Lower leg skin (tissue), 4 donors: ENCODE measurements around the gene GABPB2. TPM values are rescaled to one million over a fixed set of nuclear protein-coding genes. Genes with fewer than 3 reads are reported as not detected.

ENCODE experiments used
- DNase-seq, 2 donors: peaks; one replicate each; pipeline ENCODE4 v3.0.0-alpha.2; 2019; ENCODE audit warnings: low spot score in 2 of 2
- H3K4me3 ChIP-seq: fragments of 200-600 bp; sonication (generic); 2 replicates; pipeline ENCODE4 v1.5.1; 2017; ENCODE audit warnings: mild to moderate bottlenecking, low read depth; ENCODE audit not compliant: poor library complexity, severe bottlenecking
- POLR2A ChIP-seq, 2 donors: fragments of 450-650 bp; IDR thresholded peaks; one replicate each; pipeline ENCODE4 v1.6.1; 2016 to 2017; ENCODE audit warnings: antibody characterized with exemption in 2 of 2, mild to moderate bottlenecking in 1 of 2, moderate library complexity in 1 of 2
- WGBS, 2 donors: methylation state at CpG; one replicate each; pipeline ENCODE4 v1.1.5; 2018; 5-methylcytosine and 5-hydroxymethylcytosine counted together
- intact Hi-C: fragments of 100-400 bp; cut with DNase I; formaldehyde crosslinking; loops from one replicate; pipeline ENCODE4 v1.15.0; 2023; ENCODE audit warnings: low total_unique reads
- total RNA-seq, 4 donors: library from RNA; depleted of rRNA; stranded (reverse); fragments of >200 nt; gene quantifications; one replicate each; pipeline ENCODE4 v1.1.0, GENCODE V29; 2016
- TF ChIP-seq, protein P1 (sequence below), 3 donors: fragments of 450-650 bp; IDR thresholded peaks; one replicate each; pipeline ENCODE4 v1.5.1; 2016; ENCODE audit warnings: antibody characterized with exemption in 3 of 3, mild to moderate bottlenecking in 3 of 3, moderate library complexity in 2 of 3

GABPB2 gene
- total RNA-seq, 4 donors from 2014 or later: 8.1 to 16.6 (median 11.0) TPM

DNA sequence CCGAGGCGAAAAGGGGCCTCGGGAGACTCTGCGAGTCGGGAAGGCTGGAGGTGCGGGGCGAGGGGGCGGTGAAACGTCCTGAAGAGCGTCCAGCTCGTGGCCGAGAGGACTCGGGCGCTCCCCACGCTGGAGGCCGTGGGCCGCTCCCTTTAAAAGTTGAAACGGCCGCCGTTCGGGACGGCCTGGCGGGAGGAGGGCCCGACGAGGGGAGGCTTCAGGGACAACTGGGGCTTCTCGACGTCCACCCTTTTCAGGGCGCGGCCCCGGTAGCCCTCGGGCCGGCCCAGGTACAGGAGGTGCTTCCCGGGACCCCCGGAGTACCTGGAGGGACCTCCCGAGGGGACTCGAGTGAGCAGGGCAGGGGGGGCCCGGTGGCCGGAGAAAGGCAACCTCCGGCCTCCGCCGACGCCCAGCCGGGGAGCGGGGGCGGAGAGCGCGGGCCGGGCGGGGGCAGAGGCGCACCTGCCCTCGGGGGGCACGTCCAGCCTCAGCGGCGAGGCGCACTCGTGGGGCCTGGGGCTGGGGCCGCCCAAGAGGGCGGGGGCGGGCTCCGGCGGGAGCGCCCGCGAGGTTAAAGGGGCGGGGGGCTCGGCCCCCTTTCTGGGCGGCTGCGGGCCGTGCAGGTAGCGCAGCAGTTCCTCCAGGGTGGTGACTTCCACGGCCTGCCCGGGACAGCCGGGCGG lies 61.9 kb downstream of the GABPB2 start:
- intact Hi-C loops: no loop called here

DNA sequence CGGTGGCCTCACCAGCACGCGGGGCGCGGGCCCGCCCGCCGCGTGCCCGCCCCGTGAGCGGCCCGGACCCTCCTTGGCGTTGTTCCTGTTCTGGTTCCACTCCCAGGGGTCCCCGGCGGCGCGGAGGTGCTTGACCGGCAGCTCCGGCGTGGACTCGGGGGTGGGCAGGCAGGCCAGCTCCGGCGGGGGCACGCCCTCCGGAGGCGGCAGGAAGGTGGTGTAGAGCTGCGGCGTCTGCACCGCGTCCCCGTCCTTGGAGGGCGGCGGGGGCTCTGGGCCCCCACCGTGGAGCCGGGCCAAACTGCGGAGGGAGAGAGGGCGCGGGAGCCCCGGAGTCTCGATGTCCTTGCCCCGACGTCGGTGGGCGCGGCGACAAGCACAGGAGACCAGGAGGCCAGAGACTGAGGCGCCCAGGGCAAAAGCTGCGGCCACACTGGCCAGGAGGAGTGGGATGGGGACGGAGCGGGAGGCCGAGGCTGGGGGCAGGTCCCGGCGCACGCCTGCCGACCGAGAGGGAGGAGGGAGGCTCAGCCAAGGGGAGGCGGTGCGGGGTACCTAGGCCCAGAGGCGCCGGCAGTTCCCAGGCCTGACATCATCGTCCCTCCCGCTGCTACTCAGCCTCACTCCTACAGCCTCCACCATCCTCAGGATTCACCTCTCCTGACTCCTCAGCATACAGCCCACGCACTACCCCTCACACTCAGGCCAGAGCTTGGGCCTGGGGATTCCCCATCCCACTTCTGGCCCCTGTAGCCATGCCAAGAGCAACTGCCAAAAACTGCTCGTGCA lies 62.7 kb downstream of the GABPB2 start:
- DNase-seq: no peak
- TF ChIP-seq, protein P1, sequence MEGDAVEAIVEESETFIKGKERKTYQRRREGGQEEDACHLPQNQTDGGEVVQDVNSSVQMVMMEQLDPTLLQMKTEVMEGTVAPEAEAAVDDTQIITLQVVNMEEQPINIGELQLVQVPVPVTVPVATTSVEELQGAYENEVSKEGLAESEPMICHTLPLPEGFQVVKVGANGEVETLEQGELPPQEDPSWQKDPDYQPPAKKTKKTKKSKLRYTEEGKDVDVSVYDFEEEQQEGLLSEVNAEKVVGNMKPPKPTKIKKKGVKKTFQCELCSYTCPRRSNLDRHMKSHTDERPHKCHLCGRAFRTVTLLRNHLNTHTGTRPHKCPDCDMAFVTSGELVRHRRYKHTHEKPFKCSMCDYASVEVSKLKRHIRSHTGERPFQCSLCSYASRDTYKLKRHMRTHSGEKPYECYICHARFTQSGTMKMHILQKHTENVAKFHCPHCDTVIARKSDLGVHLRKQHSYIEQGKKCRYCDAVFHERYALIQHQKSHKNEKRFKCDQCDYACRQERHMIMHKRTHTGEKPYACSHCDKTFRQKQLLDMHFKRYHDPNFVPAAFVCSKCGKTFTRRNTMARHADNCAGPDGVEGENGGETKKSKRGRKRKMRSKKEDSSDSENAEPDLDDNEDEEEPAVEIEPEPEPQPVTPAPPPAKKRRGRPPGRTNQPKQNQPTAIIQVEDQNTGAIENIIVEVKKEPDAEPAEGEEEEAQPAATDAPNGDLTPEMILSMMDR (IDR thresholded peaks at IDR 0.05): no peak
- TF ChIP-seq POLR2A (IDR thresholded peaks at IDR 0.05): no peak
- 79 to 88% methylated on average over 48 to 49 of the region's 65 CpGs for WGBS, 2 donors
- intact Hi-C loops: no loop called here
- no peak overlapping the region for H3K4me3 ChIP-seq

More for the DNA sequence above, 61.9 kb downstream of the GABPB2 start:
- 53 to 67% methylated on average over 29 to 33 of the region's 74 CpGs for WGBS, 2 donors
- no peak for DNase-seq
- no peak overlapping the region for H3K4me3 ChIP-seq
- TF ChIP-seq, protein P1 (IDR thresholded peaks at IDR 0.05): no peak
- no peak for TF ChIP-seq POLR2A (IDR thresholded peaks at IDR 0.05)

DNA sequence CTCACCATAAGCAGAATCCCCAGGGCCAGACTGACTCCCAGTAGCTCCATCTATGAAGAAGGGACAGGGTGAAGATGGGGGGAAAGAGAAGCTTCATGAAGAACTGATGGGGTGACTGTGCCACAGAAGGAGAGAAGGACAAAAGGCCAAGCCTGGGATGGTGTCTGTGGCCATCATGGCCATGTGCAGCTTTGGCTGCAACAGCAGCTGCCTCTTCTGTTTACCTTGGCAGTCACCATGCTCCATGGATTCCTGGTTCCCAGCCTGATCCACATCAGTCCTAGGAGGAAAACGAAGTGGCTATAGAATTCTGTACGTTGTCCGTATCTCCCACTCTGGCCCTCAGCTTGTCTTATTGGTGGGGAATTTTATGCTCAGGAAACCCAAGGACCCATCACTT lies 63.8 kb downstream of the GABPB2 start:
- TF ChIP-seq POLR2A (IDR thresholded peaks at IDR 0.05): no peak
- TF ChIP-seq, protein P1 (IDR thresholded peaks at IDR 0.05): no peak
- no peak overlapping the region for H3K4me3 ChIP-seq
- no peak for DNase-seq
- WGBS, 2 donors: 78 to 88% methylated on average over 3 of the region's 3 CpGs
- intact Hi-C loops: no loop called here

DNA sequence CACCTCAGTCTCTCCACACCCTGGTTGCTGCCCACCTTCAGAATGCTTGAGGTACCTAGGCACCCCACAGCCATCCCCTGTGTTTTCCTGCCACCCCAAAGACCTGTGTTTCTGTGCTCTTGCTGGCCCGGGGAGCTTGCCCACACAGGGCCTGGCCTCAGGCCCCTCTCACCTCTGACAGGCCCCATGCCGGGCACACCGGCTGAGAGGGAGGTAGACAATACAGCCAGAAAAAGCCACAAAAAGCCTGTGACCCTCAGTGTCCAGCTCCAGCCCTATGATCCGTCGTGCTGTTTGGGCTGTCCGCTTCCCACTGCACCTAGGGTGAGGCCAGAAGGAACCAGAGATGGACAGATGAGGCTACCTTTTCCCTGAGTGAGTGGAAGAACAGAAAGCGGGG lies 64.4 kb downstream of the GABPB2 start:
- no peak overlapping the region for H3K4me3 ChIP-seq
- no peak for TF ChIP-seq POLR2A (IDR thresholded peaks at IDR 0.05)
- TF ChIP-seq, protein P1 (IDR thresholded peaks at IDR 0.05): no peak
- DNase-seq: no peak
- intact Hi-C loops: no loop called here
- WGBS, 2 donors: 91 to 93% methylated on average over 4 to 7 of the region's 7 CpGs

DNA sequence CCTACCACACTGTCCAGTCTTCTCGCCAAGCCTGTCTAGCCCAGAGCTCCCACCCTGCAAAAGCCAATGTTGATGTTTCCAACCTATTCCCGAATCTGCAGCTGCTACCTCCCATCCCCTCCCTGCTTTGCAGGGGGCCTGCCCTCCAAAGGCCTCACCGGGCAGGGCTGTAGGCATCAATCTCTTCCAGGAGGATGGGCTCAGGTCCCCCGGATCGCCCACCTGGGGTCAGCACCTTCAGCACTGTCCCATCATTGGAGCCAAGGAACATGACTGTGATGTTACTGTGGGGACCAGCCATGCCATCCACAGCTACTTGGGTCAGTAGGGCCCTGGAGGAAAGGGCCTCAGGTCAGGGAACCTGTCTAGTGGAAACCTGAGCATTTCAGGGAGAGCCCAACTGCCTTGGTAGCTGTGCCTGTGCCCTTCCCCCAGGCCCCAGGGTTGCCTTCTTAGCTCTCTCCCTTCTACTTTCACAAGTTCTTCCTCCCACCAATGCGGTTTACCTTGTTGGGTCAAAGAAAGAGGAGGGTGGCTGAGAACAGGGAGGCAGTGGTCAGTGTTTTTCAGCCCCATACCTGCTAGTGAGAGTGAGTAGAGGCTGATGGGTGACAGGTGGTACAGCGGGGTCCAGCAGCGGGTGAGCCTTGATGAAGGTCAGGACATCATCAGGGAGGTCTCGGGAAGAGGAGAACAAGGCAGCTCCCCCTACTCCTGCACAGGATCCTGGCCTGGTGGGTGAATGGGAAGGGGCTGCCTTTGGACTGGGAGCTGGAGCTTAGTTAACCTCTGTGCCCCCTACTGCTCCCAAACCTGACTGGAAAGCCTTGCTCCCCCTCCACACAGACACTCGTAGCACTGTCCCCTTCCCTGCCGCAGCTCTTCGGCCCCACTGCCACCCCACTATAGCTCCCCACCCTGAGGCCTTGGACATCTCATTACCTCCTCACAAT lies 65.1 kb downstream of the GABPB2 start:
- TF ChIP-seq, protein P1 (IDR thresholded peaks at IDR 0.05): no peak
- H3K4me3 ChIP-seq: no peak overlapping the region
- no peak for DNase-seq
- WGBS, 2 donors: 84 to 91% methylated on average over 12 of the region's 12 CpGs
- intact Hi-C loops: no loop called here
